ENCODE data around the gene MDFI. TPM values are rescaled to one million over a fixed set of nuclear protein-coding genes. Genes with fewer than 3 reads are reported as not detected.
A peak's percentile ranks its signal among the peaks of the same experiment; 100 is the strongest.

The MDFI gene
- total RNA-seq, 1 donor, result 0.09 TPM

GRCh38 chr6:41693281-41694240 is 55.3 kb downstream of the MDFI start:
- TF ChIP-seq CTCF (IDR thresholded peaks at IDR 0.05; ENCODE audit: insufficient read depth, low read length), result no peak
- no peak for DNase-seq (ENCODE audit: low read depth)
- no peak overlapping the region for H3K4me3 ChIP-seq (ENCODE audit: low read depth, low read length)

- DNase-seq (ENCODE audit: low read depth), result peak; percentile 6
- TF ChIP-seq CTCF (IDR thresholded peaks at IDR 0.05; ENCODE audit: insufficient read depth, low read length), result no peak
- H3K4me3 ChIP-seq (ENCODE audit: low read depth, low read length), result no peak overlapping the region
Measured at GRCh38 chr6:41694815-41695526, 56.7 kb downstream of the MDFI start.

GRCh38 chr6:41695825-41696224 is 57.6 kb downstream of the MDFI start:
- DNase-seq (ENCODE audit: low read depth), result no peak
- no peak for TF ChIP-seq CTCF (IDR thresholded peaks at IDR 0.05; ENCODE audit: insufficient read depth, low read length)
- no peak overlapping the region for H3K4me3 ChIP-seq (ENCODE audit: low read depth, low read length)

- no peak for DNase-seq (ENCODE audit: low read depth)
- no peak for TF ChIP-seq CTCF (IDR thresholded peaks at IDR 0.05; ENCODE audit: insufficient read depth, low read length)
- H3K4me3 ChIP-seq (ENCODE audit: low read depth, low read length), result no peak overlapping the region
Measured at GRCh38 chr6:41696788-41697187, 58.5 kb downstream of the MDFI start.

- peak; percentile 79 for DNase-seq (ENCODE audit: low read depth)
- H3K4me3 ChIP-seq (ENCODE audit: low read depth, low read length), result no peak overlapping the region
- no peak for TF ChIP-seq CTCF (IDR thresholded peaks at IDR 0.05; ENCODE audit: insufficient read depth, low read length)
Measured at GRCh38 chr6:41697861-41698781, 59.9 kb downstream of the MDFI start.

- TF ChIP-seq CTCF (IDR thresholded peaks at IDR 0.05; ENCODE audit: insufficient read depth, low read length), result no peak
- no peak for DNase-seq (ENCODE audit: low read depth)
- H3K4me3 ChIP-seq (ENCODE audit: low read depth, low read length), result no peak overlapping the region
Measured at GRCh38 chr6:41699063-41699462, 60.8 kb downstream of the MDFI start.

All from fibroblast of the aortic adventitia (primary cell).